Measurements from ENCODE around the gene FGFRL1.

- TF ChIP-seq CTCF (IDR thresholded peaks at IDR 0.05): no peak
- TF ChIP-seq POLR2A (IDR thresholded peaks at IDR 0.05): no peak
Observed at GRCh38 chr4:1060121-1060520, 48.7 kb downstream of the FGFRL1 start.

All from testis (tissue), 2 donors.